OCI-LY3 (cell line): ENCODE measurements around the gene APOL1.

Source experiments
- H2AFZ ChIP-seq: fragments of 200-600, 300-600 bp; shearing (Covaris generic); 2 replicates; pipeline ENCODE4 v1.6.0; 2014; ENCODE audit warnings: antibody characterized with exemption, low read depth, low read length
- H3K27ac ChIP-seq: fragments of 200-600, 300-600 bp; sonication (generic); 2 replicates; pipeline ENCODE4 v1.5.1; 2014; ENCODE audit warnings: mild to moderate bottlenecking, low read length, moderate library complexity, mixed read lengths
- H3K27me3 ChIP-seq: fragments of 200-600, 300-600 bp; sonication (generic); 2 replicates; pipeline ENCODE4 v1.6.1; 2014; ENCODE audit warnings: low read depth, low read length, mixed read lengths
- H3K36me3 ChIP-seq: fragments of 200-600, 300-600 bp; sonication (generic); replicated peaks from 2 replicates; pipeline ENCODE3; 2014; ENCODE audit warnings: low read depth, low read length, mixed read lengths
- H3K4me1 ChIP-seq: fragments of 300-600, 200-600 bp; sonication (generic); 2 replicates; pipeline ENCODE4 v1.6.1; 2014; ENCODE audit warnings: low read length, mixed read lengths
- H3K4me2 ChIP-seq: fragments of 200-600, 300-600 bp; sonication (generic); 2 replicates; pipeline ENCODE4 v1.6.1; 2014; ENCODE audit warnings: low read length, mixed read lengths
- H3K4me3 ChIP-seq: fragments of 300-600, 200-600 bp; sonication (generic); 2 replicates; pipeline ENCODE4 v1.5.1; 2014; ENCODE audit warnings: antibody characterized with exemption, mild to moderate bottlenecking, low read length, moderate library complexity
- H3K79me2 ChIP-seq: fragments of 300-600, 200-600 bp; shearing (Covaris generic); 2 replicates; pipeline ENCODE4 v1.6.1; 2014; ENCODE audit warnings: mild to moderate bottlenecking, low read length, mixed read lengths
- H3K9ac ChIP-seq: fragments of 300-600, 200-600 bp; shearing (Covaris generic); 2 replicates; pipeline ENCODE4 v1.6.0; 2014; ENCODE audit warnings: mild to moderate bottlenecking, low read length, moderate library complexity
- H3K9me3 ChIP-seq: fragments of 200-600, 300-600 bp; shearing (Covaris generic); 2 replicates; pipeline ENCODE4 v1.6.1; 2014; ENCODE audit warnings: low read length, mixed read lengths; ENCODE audit not compliant: insufficient read depth
- H4K20me1 ChIP-seq: fragments of 200-600, 300-600 bp; sonication (generic); 2 replicates; pipeline ENCODE4 v1.6.1; 2016; ENCODE audit warnings: low read length, mixed read lengths; ENCODE audit not compliant: insufficient read depth
- CTCF ChIP-seq: fragments of 200-600, 300-600 bp; sonication (generic); IDR thresholded peaks from 2 replicates; pipeline ENCODE4 v1.5.1; 2014; ENCODE audit warnings: antibody characterized with exemption, low read length, low read depth
- EZH2phosphoT487 ChIP-seq: fragments of 200-600 bp; shearing (Covaris generic); IDR thresholded peaks from 2 replicates; pipeline ENCODE4 v1.6.1; 2018; ENCODE audit warnings: antibody characterized with exemption, mixed run types, low read depth

APOL1 gene

GRCh38 chr22:36277482-36278291 lies 24.8 kb downstream of the APOL1 start:
- Histone ChIP-seq H3K4me1 (peaks cover 9% of the 10 kb centered on the region), H3K27ac (peak overlapping the region; percentile 14; the same call in 1 of the 2 replicates), H3K9ac (no peak overlapping the region), H4K20me1 (peaks cover 5% of the 10 kb centered on the region; the same call in 1 of the 2 replicates), H3K27me3 (no peaks in the 10 kb centered on the region), H3K4me3 (no peak overlapping the region), H3K4me2 (peak overlapping the region; percentile 19), H2AFZ (no peak overlapping the region), H3K79me2 (no peaks in the 10 kb centered on the region), H3K9me3 (no peaks in the 10 kb centered on the region), H3K36me3 (peaks cover 39% of the 10 kb centered on the region)
- TF ChIP-seq EZH2phosphoT487 (no peak), CTCF (peak; percentile 77)

- Histone ChIP-seq H3K4me3 (no peak overlapping the region), H3K9me3 (no peaks in the 10 kb centered on the region), H3K79me2 (no peaks in the 10 kb centered on the region), H3K27ac (no peak overlapping the region), H3K36me3 (peaks cover 37% of the 10 kb centered on the region), H3K4me2 (no peak overlapping the region), H4K20me1 (peaks cover 5% of the 10 kb centered on the region; the same call in 1 of the 2 replicates), H3K27me3 (no peaks in the 10 kb centered on the region), H3K9ac (no peak overlapping the region), H2AFZ (no peak overlapping the region), H3K4me1 (peaks cover 9% of the 10 kb centered on the region)
- TF ChIP-seq CTCF (no peak), EZH2phosphoT487 (no peak)
Observed at GRCh38 chr22:36279219-36279666, 26.3 kb downstream of the APOL1 start.

GRCh38 chr22:36280379-36280778 lies 27.4 kb downstream of the APOL1 start:
- peaks cover 48% of the 10 kb centered on the region for H3K36me3 ChIP-seq
- no peak overlapping the region for H3K27ac ChIP-seq
- peaks cover 9% of the 10 kb centered on the region for H3K4me1 ChIP-seq
- no peak overlapping the region for H2AFZ ChIP-seq
- no peak overlapping the region for H3K4me2 ChIP-seq
- TF ChIP-seq CTCF: no peak
- no peak for TF ChIP-seq EZH2phosphoT487
- H3K9ac ChIP-seq: no peak overlapping the region
- H3K4me3 ChIP-seq: no peak overlapping the region
- H3K79me2 ChIP-seq: no peaks in the 10 kb centered on the region
- peaks cover 5% of the 10 kb centered on the region; the same call in 1 of the 2 replicates for H4K20me1 ChIP-seq
- no peaks in the 10 kb centered on the region for H3K9me3 ChIP-seq
- no peaks in the 10 kb centered on the region for H3K27me3 ChIP-seq

GRCh38 chr22:36281781-36282327 lies 28.9 kb downstream of the APOL1 start:
- H3K9ac ChIP-seq: no peak overlapping the region
- H2AFZ ChIP-seq: no peak overlapping the region
- H3K27me3 ChIP-seq: no peaks in the 10 kb centered on the region
- peaks cover 62% of the 10 kb centered on the region for H3K36me3 ChIP-seq
- no peak overlapping the region for H3K4me3 ChIP-seq
- no peaks in the 10 kb centered on the region for H3K9me3 ChIP-seq
- peaks cover 9% of the 10 kb centered on the region for H3K4me1 ChIP-seq
- H4K20me1 ChIP-seq: peaks cover 5% of the 10 kb centered on the region; the same call in 1 of the 2 replicates
- TF ChIP-seq EZH2phosphoT487 (no peak), CTCF (no peak)
- no peak overlapping the region for H3K4me2 ChIP-seq
- no peaks in the 10 kb centered on the region for H3K79me2 ChIP-seq
- no peak overlapping the region for H3K27ac ChIP-seq
